GM10847 (cell line): ENCODE data around the gene TRIM14.

Experiments
- POLR2A ChIP-seq: IDR thresholded peaks from 2 replicates; pipeline ENCODE4 v1.6.1; 2011; ENCODE audit not compliant: insufficient read length; ENCODE audit errors: extremely low read depth

The TRIM14 gene

DNA sequence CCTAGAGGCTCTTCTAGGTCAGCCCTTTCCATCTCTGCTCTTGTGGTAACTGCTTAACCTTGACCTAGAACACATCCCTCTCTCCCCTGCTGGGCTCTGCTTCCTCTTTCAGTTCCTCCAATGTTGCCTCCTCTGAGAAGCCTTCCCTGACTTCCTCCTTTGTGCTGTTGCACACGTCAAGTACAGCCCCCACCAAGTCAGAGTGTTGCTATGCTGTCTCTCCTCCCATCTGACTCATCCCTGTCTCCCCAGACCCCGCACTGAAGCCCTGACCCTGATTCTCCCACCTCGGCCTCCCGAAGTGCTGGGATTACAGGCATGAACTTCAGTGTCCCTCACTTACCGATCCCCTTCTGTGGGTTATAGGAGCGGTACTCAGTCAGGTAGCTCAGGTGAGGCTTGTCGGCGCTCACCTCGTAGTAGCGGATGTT lies 10.4 kb upstream of the TRIM14 start:
- TF ChIP-seq POLR2A: no peak

DNA sequence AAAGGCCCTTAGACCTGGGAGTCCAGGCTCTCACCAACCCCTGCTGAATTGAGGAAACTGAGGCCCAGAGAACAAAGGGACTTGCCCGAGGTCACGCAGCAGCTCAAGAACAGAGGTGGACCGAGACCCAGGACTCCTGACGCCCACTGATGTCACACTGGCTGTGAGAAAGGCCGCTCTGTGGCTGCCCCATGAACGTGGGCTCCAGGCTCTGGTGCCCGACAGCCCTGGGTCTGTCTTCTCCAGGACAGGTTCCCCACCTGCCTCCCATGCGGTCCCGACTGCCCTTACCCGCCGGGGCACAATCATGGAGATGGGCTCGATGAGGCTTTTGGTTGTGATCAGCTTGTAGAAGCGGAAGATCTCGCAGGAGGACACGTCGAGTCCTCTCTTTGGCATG lies 9.3 kb upstream of the TRIM14 start:
- no peak for TF ChIP-seq POLR2A

DNA sequence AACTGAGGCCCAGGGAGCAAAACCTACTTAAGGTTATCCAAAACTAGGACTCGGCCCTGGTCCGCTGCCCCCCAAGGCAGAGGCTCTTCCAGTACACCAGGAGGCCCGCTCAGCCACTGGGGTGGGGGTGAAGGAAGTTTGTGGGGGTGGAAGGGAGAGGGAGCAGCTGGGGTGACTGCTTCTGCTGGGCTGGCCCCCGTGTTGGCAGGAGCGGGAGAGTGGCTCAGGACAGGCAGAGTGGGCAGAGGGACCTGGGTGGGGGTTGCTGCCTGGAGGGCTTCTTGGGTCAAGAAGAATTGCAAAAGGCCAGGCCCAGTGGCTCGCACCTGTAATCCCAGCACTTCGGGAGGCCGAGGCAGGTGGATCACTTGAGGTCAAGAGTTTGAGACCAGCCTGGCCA lies 8.2 kb upstream of the TRIM14 start:
- TF ChIP-seq POLR2A: no peak

DNA sequence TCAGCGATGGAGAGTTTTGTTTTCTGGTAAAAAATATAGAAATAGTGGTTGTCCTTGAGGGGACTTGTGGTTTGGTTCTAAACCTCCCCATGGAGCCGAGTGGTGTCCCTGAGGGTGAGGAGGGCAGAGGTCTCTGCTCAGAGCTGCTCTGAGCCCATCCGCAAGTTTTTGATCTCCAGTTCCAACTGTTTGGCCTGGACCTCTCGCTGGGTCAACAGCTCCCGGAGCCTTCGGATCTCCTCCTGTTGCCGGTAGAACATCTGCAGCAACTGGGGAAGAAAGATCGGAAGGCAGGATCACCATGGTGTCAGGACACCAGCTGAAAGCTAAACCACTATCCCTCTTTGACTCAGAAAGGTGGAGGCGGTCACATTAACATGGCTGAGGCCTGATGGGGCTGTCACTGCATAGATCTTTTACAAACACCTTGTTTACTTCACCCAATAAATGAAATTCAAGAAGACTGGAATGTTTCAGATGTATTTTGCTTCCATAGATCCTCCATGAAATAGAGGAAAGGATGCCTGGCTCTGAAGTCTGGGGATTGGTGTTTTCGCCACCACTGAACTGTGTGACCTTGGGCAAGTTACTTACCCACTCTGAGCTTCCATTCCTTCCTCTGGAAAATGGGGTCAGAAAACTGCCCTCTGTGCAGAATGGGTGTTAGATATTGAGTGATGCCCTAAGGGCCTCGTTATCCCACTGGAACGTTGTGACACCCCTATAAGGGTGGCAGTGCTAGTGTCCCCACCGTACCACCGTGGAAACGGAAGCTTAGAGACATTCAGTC lies 5.8 kb upstream of the TRIM14 start:
- no peak for TF ChIP-seq POLR2A

DNA sequence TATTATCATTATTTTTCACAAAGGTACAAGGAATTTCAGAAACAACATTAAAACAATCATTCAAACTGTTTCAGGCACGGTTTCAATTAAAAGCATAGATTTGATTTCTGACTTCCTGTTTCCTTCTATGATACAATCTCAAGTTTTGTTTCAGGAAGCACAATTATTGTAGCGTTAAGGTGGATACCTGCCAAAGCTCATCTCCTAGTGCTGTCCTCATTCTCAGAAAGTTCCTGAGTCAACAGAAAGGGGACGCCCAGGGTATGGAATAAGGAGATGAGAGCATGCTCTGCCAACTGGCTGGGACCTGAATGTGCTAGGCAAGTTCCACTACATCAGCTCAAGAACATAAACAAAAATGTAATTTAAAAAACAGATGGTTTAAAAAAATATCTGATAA lies 2.0 kb upstream of the TRIM14 start:
- TF ChIP-seq POLR2A: no peak

DNA sequence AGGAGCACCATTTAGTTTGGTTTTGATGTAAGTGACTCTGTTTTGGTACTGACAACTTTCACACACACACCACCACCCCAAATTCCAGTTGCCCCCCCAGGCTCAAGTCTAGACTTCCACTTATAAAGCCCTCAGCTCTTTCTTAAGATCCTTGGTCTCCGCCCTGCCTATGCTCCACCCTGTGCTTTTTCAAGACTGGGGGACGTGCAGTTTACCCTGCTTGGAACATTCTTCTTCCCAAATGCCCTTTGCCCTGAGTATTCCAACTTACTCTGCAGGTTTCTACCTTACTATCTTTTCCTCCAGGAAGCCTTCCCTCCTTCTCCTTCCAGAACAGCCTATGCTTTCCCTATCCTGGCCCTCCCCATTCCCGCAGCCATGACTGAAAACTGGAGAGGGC lies 1.5 kb upstream of the TRIM14 start:
- TF ChIP-seq POLR2A: no peak

DNA sequence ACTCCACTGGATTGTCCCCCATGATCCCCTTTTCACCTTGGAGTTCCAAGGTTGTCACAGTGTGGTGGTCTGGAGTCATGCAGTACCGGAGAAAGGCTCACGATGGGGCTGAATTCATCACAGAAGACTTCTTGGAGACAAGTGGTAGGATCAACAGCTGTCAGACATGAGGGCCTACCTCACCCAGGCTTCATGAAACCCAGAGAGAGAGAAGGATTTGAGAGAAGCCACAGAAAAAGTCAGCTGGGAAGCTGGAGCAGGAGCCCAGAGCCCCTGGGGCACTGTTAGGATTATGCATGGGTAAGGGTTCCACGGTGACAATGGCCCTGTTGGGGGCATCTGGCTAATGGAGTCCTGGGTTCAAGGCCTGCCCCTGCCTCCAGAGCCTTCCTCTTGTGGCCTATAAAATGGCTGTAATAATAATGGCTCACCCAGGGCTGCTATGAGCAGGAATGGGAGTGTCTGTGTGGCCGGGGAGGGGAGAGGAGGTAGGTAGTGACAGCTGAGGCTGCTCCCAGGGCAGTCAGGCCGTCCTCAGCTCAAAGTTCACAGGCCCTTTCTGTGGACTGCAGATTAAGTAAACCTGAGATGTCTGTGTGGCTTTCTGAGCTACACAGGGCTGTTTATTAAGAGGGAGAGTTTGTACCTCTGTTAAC lies 910 bp downstream of the TRIM14 start:
- no peak for TF ChIP-seq POLR2A

DNA sequence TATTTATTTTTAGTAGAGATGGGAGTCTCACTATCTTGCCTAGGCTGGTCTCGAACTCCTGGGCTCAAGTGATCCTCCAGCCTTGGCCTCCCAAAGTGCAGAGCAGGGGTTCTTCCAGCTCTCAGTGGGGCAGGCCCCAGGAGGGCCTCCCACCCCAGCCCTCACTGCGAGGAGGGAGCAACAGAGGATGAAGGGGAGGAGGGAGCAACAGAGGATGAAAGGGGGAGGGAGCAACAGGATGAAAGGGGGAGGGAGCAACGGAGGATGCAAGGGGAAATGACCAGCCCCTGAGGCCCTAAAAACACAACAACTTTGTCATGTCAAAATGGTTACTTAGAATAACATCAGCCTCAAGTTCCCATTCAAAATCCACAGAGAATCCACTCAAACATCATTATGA lies 10.0 kb downstream of the TRIM14 start:
- no peak for TF ChIP-seq POLR2A

DNA sequence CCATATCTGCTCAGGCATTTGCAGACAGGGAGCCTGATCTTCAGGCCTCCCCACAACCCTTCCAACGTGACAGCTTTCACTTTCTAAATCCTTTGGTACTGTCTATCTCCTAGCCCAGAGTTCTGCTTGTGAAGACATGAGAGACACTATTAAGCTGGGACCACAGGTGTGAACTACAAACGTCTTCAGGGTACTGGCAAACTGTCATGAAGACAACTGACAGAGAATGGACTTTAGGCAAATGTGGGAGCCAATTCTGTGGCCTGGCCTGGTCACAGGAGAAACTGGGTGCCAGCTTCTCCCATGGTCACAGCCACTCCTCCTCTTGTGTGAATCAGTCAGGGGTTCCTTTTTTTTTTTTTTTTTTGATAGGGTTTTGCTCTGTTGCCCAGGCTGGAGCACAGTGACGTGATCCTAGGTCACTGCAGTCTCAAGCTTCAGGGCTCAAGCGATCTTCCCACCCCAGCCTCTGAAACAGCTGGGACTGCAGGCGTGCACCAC lies 10.4 kb downstream of the TRIM14 start:
- no peak for TF ChIP-seq POLR2A

DNA sequence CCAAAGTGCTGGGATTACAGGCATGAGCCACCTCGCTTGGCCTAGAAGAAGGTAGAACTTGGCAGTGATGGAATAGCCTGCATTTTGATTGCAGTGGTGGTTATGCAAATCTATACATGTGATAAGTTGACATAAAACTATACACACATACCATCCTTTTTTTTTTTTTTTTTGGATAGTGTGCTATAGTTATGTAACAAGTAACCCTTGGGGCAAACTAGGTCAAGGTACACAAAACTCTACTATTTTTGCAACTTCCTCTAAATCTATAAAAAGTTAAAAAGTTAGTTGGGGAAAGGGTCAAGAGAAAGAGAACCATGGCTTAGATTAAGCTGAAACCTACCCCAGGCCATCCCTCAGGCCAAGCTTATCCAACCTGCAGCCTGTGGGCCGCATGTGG lies 11.1 kb downstream of the TRIM14 start:
- TF ChIP-seq POLR2A: no peak

DNA sequence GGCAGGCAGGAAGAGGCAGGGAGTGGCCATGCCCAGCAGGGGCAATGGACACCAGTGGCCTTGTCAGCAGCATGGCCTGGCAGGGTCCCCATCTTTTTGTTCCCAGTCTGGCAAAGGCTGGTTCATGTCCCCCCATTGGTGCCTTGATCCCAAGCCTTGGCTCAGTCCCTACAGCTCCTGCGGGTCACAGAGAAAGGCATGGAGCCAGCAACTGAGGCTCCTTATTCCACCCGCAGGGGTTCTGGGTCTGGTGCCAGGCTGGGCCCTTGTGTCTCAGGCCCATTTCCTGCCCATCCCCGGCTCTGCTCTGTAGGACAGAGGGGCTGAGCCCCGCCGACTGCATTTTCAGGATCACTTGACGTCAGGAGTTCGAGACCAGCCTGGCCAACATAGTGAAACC lies 14.0 kb downstream of the TRIM14 start:
- no peak for TF ChIP-seq POLR2A

DNA sequence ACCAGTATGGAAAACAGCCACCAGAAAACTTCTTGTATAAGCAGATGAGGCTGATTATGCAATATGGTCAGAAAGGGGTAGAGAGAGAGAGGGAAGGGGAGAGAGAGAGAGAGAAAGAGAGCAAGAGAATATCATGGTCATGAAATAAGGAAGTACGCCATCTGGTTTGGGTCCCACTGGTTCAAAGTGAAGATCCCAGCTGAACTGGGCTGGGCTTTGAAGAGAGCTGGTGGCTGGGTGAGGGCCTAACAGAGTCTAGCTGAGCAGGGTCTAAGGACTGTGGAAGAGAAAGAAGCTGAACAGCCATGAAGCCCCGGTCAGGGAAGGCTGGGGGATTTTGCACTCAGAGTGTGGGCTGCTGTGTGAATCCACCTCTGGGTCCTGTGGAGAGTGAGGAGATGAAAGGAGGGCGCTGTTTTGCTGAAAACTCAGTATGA lies 14.6 kb downstream of the TRIM14 start:
- TF ChIP-seq POLR2A: no peak

DNA sequence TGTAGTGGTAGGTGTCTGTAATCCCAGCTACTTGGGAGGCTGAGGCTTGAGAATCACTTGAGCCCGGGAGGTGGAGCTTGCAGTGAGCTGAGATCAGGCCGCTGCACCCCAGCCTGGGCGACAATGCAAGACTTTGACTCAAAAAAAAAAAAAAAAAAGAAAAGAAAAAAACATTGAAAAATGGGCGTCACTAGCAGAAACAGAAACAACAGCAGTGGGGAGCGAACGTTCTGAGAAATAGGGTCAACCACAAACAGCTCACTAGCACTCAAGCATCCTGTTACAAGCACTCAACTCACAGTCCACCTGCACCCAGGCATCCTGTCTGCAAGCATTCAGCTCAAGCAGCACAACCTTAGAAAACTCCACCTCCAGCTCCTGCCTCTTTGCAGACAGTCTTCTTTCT lies 17.2 kb downstream of the TRIM14 start:
- TF ChIP-seq POLR2A: no peak

DNA sequence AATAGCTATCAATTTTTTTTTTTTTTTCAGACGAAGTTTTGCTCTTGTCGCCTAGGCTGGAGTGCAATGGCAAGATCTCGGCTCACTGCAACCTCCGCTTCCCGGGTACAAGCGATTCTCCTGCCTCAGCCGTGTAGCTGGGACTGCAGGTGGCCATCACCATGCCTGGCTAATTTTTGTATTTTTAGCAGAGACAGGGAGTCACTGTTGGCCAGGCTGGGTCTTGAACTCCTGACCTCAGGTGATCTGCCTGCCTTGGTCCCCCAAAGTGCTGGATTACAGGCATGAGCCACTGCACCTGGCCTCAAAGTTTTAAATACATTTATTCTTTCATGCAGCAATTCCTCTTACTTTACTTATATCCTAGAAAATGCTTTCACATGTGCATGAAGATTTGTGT lies 17.6 kb downstream of the TRIM14 start:
- TF ChIP-seq POLR2A: no peak

DNA sequence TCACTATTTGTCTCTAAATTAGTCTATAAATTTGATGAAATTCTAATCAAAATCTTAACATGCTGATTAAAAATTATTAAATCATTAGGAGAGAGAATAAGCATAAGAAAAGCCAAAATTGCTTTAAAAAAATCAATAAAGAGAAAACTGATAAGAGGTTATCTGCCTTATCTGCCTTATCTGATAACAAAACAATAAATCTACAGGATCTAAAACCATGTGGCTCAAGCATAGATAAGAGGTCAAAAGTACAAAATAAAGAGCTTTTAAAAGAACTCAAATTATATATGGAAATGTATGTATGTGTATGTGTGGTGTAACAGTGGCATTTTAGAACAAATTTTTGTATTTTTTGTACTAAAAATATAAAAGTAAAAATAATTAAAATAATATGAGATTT lies 18.6 kb downstream of the TRIM14 start:
- no peak for TF ChIP-seq POLR2A

DNA sequence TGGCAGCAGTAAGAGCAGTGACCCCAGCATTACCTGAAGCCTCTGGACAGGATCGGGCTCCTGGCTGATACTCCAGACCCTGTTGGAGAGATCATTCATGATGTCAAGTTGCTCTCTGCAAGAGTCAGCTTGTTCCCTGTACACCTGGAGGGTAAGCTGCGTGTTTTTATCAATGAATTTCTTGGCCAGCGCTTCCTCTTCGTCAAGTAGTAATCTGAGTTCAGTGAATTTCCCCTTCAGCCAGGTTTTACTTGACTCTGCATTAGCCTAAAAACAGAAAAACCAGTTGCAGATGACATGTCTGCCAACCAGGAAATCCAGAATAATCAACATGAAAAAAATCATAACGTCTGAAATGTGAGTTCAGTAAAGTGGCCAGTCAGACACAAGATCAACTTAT lies 19.1 kb downstream of the TRIM14 start:
- no peak for TF ChIP-seq POLR2A
